ENCODE measurements around the gene LRR1. TPM values are rescaled to one million over a fixed set of nuclear protein-coding genes. Genes with fewer than 3 reads are reported as not detected.

Gene LRR1
- total and polyA plus RNA-seq, 2 of the 4 experiments (the other 2 are of a cell fraction) = 11.6 to 20.8 TPM

DNA sequence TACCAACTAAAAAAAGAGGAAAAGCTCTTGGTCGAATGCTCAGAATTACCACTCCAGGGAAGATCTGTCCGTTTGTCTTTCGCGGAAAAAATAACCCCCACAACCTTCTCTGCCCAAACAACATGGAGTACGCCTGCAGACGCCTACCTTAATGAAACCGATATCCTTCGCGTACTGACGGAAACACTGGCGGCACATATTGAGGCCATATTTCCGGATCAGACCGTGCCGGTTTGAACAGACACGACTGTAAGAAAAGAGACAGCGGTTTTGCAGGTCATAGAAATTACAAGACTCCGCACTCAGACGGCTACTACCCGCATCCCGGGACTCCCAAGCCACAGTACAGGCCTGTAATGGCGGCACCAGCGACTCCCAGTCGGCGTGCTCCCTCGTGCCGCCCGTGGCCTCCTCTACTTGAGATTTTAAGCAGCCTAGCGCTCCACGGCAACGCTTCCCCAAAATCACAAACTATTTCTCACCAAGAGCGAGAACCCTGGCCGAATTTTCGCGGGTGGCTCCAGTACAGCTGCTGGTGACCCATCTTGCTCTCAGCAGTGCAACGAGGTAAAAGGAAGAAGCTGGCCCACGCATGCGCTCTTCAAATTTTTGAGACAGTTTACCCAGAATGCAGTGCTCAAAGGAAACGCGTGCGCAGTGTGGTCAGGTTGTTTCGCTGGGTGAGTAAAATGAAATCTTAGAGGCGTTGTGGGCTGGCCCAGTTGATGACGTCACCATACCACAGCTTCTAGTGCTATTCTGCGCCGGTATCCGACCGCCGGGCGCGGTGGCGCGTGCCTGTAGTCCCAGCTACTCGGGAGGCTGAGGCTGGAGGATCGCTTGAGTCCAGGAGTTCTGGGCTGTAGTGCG lies 12.7 kb upstream of the LRR1 start, which contains the start of gene RPS29:
Gene RPS29, minus strand, starts transcription at position 578 of the 870 bp plus-strand sequence. Its CDS starts 34 bp downstream, at position 544.
- peak within 1 kb of the TSS; percentile 93 for H3K27ac ChIP-seq (ENCODE audit: insufficient read depth, low read length)
- H2AFZ ChIP-seq (replicated peaks; ENCODE audit: low read length, poor library complexity) = peak within 1 kb of the TSS; percentile 87
- peak within 1 kb of the TSS; percentile 86 for H3K4me3 ChIP-seq (ENCODE audit: insufficient read depth, low read depth, low read length)
- H2BK15ac ChIP-seq (ENCODE audit: low read depth, low read length) = no peak within 1 kb of the TSS
- peak within 1 kb of the TSS; percentile 85 for H3K56ac ChIP-seq (ENCODE audit: extremely low read depth, insufficient read depth, low read length)
- DNase-seq (peak; percentile 99), ATAC-seq (ENCODE audit: low read depth) (peak; percentile 86)
- peak within 1 kb of the TSS; percentile 97 for H3K14ac ChIP-seq (replicated peaks; ENCODE audit: low read depth, low read length)
- H4K91ac ChIP-seq (ENCODE audit: insufficient read depth, low read depth, low read length) = peak within 1 kb of the TSS; percentile 47; the same call in 1 of the 2 replicates
- H4K8ac ChIP-seq (ENCODE audit: low read depth in 2 of 2, low read length in 2 of 2) = peak within 1 kb of the TSS; percentile 55 to 88; a peak in 3 of 4 replicates
- TF ChIP-seq POLR2A (IDR thresholded peaks at IDR 0.05; ENCODE audit: low read depth, low read length) (peak; percentile 93), CHD1 (IDR thresholded peaks at IDR 0.05; ENCODE audit: low read depth, low read length) (peak; percentile 63; the same call in 1 of the 2 replicates), MAZ (IDR thresholded peaks at IDR 0.05; ENCODE audit: borderline replicate concordance, low read depth, low read length) (peak; percentile 38; the same call in 1 of the 2 replicates), CEBPB (IDR thresholded peaks at IDR 0.05; ENCODE audit: low read depth, low read length) (peak; percentile 21; the same call in 1 of the 2 replicates), MAFK (IDR thresholded peaks at IDR 0.05; ENCODE audit: low read depth, low read length) (no peak), MXI1 (IDR thresholded peaks at IDR 0.05; ENCODE audit: borderline replicate concordance, low read depth, low read length) (peak; percentile 69; the same call in 1 of the 2 replicates)
- TF ChIP-seq, protein P1, sequence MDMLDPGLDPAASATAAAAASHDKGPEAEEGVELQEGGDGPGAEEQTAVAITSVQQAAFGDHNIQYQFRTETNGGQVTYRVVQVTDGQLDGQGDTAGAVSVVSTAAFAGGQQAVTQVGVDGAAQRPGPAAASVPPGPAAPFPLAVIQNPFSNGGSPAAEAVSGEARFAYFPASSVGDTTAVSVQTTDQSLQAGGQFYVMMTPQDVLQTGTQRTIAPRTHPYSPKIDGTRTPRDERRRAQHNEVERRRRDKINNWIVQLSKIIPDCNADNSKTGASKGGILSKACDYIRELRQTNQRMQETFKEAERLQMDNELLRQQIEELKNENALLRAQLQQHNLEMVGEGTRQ (IDR thresholded peaks at IDR 0.05; ENCODE audit: low read depth, low read length) = no peak
- peak within 1 kb of the TSS; percentile 96 for H2AK5ac ChIP-seq (ENCODE audit: low read depth, low read length)
- H3K4ac ChIP-seq (ENCODE audit: low read depth, low read length) = peak within 1 kb of the TSS; percentile 98
- intact Hi-C loops (cut with micrococcal nuclease) = no loop called here
- peak within 1 kb of the TSS; percentile 63 for H4K5ac ChIP-seq (ENCODE audit: low read depth, low read length)
- peak within 1 kb of the TSS; percentile 91 for H3K4me2 ChIP-seq (ENCODE audit: low read depth, low read length)
- POLR2A ChIA-PET (ENCODE audit: unreplicated experiment) = interaction anchor here (0.6 to 1.0 kb wide), 2 partner anchors 9 to 277 kb away, joined by 4 read pairs; no protein-coding TSS in a partner anchor
- CTCF ChIA-PET = interaction anchor here (0.7 to 2.0 kb wide), 2 partner anchors 9 to 12 kb away, joined by 3 to 7 read pairs; partner anchors contain the start of gene LRR1
- H3K79me1 ChIP-seq (ENCODE audit: low read depth in 1 of 2, low read length in 2 of 2) = peaks cover 17 to 50% of the 10 kb centered on the region in 2 experiments
- peak within 1 kb of the TSS; percentile 94 for H3K23ac ChIP-seq (ENCODE audit: low read depth, low read length)
- no peak within 1 kb of the TSS for H2BK20ac ChIP-seq (ENCODE audit: low read depth, low read length)
- no peaks in the 10 kb centered on the region for H3K27me3 ChIP-seq (ENCODE audit: control insufficient read depth, insufficient read depth, low read length)
- dilution Hi-C loops (cut with HindIII; ENCODE audit: low sequenced_read_pairs, unreplicated experiment) = no loop called here
- peaks cover 6% of the 10 kb centered on the region for H3K4me1 ChIP-seq (ENCODE audit: control insufficient read depth, insufficient read depth, low read length)
- H2AK9ac ChIP-seq (replicated peaks; ENCODE audit: low read depth, low read length, poor library complexity) = peak within 1 kb of the TSS; percentile 92
- peaks cover 17% of the 10 kb centered on the region for H3K36me3 ChIP-seq (ENCODE audit: control insufficient read depth, insufficient read depth, low read length)
- H3K18ac ChIP-seq (ENCODE audit: low read depth, low read length) = peak within 1 kb of the TSS; percentile 57
- H2BK120ac ChIP-seq (ENCODE audit: low read depth, low read length) = no peak within 1 kb of the TSS
- H3K9me1 ChIP-seq (ENCODE audit: insufficient read depth, low read length) = peaks cover 12% of the 10 kb centered on the region
- H2BK5ac ChIP-seq (ENCODE audit: low read depth, low read length, poor library complexity, severe bottlenecking) = peak within 1 kb of the TSS; percentile 85
- WGBS, 2 experiments (ENCODE audit: extremely low coverage in 2 of 2, insufficient read length in 1 of 2) = 1% methylated on average over 33 of the region's 55 CpGs; no CpG with 5 or more reads in 1 of the 2 experiments
- no peaks in the 10 kb centered on the region for H3K9me3 ChIP-seq (ENCODE audit: control insufficient read depth, insufficient read depth, low read length)
- in situ Hi-C loops (cut with MboI; ENCODE audit: low sequenced_read_pairs) = no loop called here
- no TSS peak for BruUV-seq (replicated peaks)
- peak within 1 kb of the TSS; percentile 95 for H3K9ac ChIP-seq (ENCODE audit: low read depth, low read length)
- peaks cover 49% of the 10 kb centered on the region for H4K20me1 ChIP-seq (ENCODE audit: insufficient read depth, low read length)
